Measurements from ENCODE around the gene ADI1. TPM values are rescaled to one million over a fixed set of nuclear protein-coding genes. Genes with fewer than 3 reads are reported as not detected.

Gene ADI1
- total RNA-seq, 2 donors from 2014 or later, result 83.2 to 83.5 TPM

DNA sequence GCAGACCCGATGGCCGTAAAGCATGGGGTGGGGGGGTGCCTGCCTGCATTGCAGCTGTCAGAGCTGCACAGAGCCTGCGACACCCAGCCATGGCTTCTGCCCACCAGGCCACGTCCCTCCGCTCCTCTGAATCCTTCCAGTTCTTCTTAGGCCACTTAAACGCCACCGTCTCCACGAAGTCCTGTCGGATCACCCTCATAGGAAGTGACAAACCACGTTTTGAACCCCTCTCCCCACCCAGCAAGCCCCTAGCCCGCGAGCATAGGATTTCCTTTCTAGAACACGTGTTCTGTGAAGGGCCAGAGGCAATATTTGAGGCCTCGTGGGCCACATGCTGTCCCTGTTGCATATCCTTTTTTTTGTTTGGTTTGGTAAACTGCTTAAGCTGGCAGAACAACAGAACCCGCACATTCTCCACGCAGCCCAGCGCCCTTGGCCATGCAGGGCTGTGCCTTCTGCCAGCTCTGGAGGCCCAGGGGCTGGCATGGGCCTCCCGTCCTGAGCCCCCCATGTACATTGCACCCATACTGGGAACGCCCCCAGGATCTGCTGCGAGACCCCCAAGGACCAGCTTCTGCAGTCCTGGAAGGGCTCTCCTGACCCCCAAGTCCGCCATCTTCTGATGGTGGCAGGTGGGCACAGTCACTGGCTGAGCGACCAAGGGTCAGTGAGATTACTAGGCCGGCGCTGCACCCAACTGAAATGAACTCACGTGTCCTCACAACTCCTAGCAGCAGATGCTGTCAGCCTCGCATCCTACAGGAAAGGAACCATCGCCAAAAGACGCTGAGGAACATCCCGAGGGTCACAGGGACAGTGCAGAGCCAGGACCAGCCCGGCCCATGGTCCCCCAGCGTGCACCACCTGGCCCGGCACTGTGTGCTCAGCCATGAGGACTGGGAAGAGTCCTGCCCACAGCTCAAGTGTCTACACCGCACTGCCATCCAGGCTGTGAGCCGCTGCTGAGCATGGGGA is 35.1 kb downstream of the ADI1 start:
- no peak overlapping the region for H3K27ac ChIP-seq
- DNase-seq, result no peak
- no peaks in the 10 kb centered on the region for H3K9me3 ChIP-seq
- TF ChIP-seq, protein P1, sequence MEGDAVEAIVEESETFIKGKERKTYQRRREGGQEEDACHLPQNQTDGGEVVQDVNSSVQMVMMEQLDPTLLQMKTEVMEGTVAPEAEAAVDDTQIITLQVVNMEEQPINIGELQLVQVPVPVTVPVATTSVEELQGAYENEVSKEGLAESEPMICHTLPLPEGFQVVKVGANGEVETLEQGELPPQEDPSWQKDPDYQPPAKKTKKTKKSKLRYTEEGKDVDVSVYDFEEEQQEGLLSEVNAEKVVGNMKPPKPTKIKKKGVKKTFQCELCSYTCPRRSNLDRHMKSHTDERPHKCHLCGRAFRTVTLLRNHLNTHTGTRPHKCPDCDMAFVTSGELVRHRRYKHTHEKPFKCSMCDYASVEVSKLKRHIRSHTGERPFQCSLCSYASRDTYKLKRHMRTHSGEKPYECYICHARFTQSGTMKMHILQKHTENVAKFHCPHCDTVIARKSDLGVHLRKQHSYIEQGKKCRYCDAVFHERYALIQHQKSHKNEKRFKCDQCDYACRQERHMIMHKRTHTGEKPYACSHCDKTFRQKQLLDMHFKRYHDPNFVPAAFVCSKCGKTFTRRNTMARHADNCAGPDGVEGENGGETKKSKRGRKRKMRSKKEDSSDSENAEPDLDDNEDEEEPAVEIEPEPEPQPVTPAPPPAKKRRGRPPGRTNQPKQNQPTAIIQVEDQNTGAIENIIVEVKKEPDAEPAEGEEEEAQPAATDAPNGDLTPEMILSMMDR (IDR thresholded peaks at IDR 0.05), result no peak
- no peaks in the 10 kb centered on the region for H3K4me1 ChIP-seq
- H3K4me3 ChIP-seq, result no peak overlapping the region
- H3K36me3 ChIP-seq, result no peaks in the 10 kb centered on the region
- no peak overlapping the region for H3K9ac ChIP-seq (ENCODE audit: low read depth in 2 of 2, low read length in 2 of 2)
- intact Hi-C loops (cut with DNase I), result no loop called here
- H3K27me3 ChIP-seq, result no peaks in the 10 kb centered on the region

DNA sequence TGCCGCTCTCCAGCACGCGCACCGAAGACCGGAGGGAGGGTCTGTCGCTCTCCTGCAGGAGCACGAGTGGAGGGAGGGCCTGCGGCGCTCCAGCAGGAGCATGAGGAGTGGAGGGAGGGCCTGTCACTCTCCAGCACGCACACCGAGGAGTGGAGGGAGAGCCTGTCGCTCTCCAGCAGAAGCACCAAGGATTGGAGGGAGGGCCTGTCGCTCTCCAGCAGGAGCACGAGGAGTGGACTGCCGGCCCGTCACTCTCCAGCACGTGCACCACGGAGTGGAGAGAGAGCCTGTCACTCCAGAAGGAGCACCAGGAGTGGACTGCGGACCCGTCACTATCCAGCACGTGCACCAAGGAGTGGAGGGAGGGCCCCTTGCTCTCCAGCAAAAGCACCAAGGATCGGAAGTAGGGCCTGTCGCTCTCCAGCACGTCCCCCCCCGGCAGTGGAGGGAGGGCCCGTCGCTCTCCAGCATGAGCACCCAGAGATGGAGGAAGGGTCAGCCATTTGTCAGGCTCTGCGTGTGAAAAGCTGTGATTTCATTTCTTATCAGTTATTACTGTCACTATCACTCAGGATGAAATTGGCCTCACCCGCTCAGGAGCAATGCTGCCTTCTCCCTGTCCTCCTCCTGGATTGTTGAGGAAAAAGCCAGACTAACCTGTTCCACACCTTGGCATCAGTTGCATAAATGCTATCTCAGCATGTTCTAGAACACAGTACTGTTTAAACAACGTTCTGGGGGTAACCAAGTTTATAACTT is 35.9 kb downstream of the ADI1 start:
- no peak for DNase-seq
- Histone ChIP-seq H3K9ac (ENCODE audit: low read depth in 2 of 2, low read length in 2 of 2) (no peak overlapping the region), H3K36me3 (peaks cover 5% of the 10 kb centered on the region), H3K27ac (no peak overlapping the region), H3K9me3 (no peaks in the 10 kb centered on the region), H3K27me3 (no peaks in the 10 kb centered on the region), H3K4me1 (no peaks in the 10 kb centered on the region), H3K4me3 (no peak overlapping the region)
- intact Hi-C loops (cut with DNase I), result no loop called here
- TF ChIP-seq, protein P1 (IDR thresholded peaks at IDR 0.05), result no peak

DNA sequence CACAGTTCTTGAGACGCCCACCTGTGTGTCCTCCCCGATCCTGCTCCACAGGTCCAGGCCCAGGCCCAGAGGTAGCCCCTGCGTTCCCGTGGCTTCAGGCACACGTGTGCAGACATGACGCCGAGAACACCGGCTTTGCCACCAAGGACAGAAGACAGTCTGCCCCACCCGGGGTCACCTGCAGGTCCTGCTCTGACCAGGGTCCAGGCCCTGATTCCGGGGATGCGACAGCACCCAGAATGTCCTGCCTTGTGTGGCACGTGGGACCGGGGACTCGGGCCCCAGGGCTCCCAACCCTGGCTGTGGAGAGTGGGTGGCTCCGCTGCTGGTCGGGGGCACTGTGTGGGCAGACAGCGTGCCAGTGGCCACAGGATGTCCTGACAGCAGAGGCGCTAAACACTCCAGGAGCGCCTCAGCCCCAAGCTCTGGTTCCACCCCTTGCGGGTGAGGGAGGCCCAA is 36.9 kb downstream of the ADI1 start:
- no peaks in the 10 kb centered on the region for H3K4me1 ChIP-seq
- H3K27ac ChIP-seq, result no peak overlapping the region
- TF ChIP-seq, protein P1 (IDR thresholded peaks at IDR 0.05), result no peak
- DNase-seq, result no peak
- no peaks in the 10 kb centered on the region for H3K9me3 ChIP-seq
- no peaks in the 10 kb centered on the region for H3K27me3 ChIP-seq
- no peak overlapping the region for H3K4me3 ChIP-seq
- intact Hi-C loops (cut with DNase I), result no loop called here
- H3K9ac ChIP-seq (ENCODE audit: low read depth in 2 of 2, low read length in 2 of 2), result no peak overlapping the region
- peaks cover 5% of the 10 kb centered on the region for H3K36me3 ChIP-seq

DNA sequence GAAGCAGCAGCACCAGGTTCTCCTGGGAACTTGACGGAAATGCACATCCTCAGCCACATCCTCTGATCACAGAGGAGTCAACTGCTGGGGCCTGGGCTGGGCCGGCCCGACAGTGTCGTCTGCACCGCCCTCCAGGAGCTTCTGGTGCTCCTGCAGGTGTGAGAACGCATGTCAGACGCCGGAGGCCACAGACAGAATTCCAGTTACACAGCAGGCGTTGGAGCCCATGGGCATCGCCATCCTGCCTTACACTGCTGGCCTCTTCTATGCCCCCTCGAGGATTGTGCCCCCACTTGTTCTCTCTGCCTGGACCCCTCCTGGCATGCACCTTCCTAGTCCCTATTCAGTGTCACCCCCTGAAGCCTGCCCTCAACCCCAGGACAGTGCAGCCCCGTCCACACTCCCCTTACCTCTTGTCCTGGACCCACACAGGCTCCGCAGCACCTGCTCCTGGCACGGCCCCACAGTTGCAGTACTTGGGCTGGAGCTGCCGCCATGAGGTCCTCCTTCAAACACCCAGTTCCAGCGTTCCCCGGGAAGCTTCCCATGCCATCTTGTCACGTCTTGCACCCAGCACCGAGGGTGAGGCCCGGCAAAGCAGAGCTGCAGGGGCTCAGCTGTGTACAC is 37.5 kb downstream of the ADI1 start:
- DNase-seq, result no peak
- no peak overlapping the region for H3K27ac ChIP-seq
- H3K36me3 ChIP-seq, result peaks cover 5% of the 10 kb centered on the region
- no peak overlapping the region for H3K9ac ChIP-seq (ENCODE audit: low read depth in 2 of 2, low read length in 2 of 2)
- no peaks in the 10 kb centered on the region for H3K27me3 ChIP-seq
- H3K4me3 ChIP-seq, result no peak overlapping the region
- H3K4me1 ChIP-seq, result no peaks in the 10 kb centered on the region
- TF ChIP-seq, protein P1 (IDR thresholded peaks at IDR 0.05), result no peak
- intact Hi-C loops (cut with DNase I), result no loop called here
- no peaks in the 10 kb centered on the region for H3K9me3 ChIP-seq

DNA sequence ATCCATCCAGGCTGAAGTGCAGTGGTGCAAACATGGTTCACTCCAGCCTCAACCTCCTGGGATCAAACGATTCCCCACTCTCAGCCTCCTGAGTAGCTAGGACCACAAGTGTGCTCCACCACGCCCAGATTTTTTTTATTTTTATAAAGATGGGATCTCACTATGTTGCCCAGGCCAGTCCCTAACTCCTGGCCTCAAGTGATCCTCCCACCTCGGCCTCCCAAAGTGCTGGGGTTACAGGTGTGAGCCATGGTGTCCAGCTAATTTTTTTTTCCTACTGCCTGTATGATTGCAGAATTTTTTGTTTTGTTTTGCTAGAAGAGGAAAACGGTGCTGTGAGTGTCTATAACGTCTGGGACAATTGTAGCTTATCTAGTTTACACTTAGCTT is 38.3 kb downstream of the ADI1 start:
- H3K4me1 ChIP-seq, result no peaks in the 10 kb centered on the region
- intact Hi-C loops (cut with DNase I), result no loop called here
- DNase-seq, result no peak
- no peak overlapping the region for H3K9ac ChIP-seq (ENCODE audit: low read depth in 2 of 2, low read length in 2 of 2)
- H3K27me3 ChIP-seq, result no peaks in the 10 kb centered on the region
- H3K4me3 ChIP-seq, result no peak overlapping the region
- H3K36me3 ChIP-seq, result peaks cover 5% of the 10 kb centered on the region
- TF ChIP-seq, protein P1 (IDR thresholded peaks at IDR 0.05), result no peak
- no peaks in the 10 kb centered on the region for H3K9me3 ChIP-seq
- H3K27ac ChIP-seq, result no peak overlapping the region

All from colonic mucosa (tissue), 4 donors.